HG03139 (cell line): Measurements from ENCODE around the gene SLC44A3.
"Not testable (repeated sequence)": the region's sequence is repeated elsewhere in the genome, so short reads cannot be mapped to it uniquely, and the experiment has no call there.

Experiments used
- ATAC-seq: cut with Tn5 transposase; IDR thresholded peaks from one replicate; pipeline ENCODE4 v1.9.1; 2021; ENCODE audit not compliant: unreplicated experiment

SLC44A3 gene

GRCh38 chr1:94832931-94833585, 12.9 kb downstream of the SLC44A3 start:
- ATAC-seq = no peak

- ATAC-seq = no peak
These were observed 16.7 kb downstream of the SLC44A3 start for GRCh38 chr1:94836891-94837290.

- ATAC-seq = not testable (repeated sequence)
These were observed 20.2 kb downstream of the SLC44A3 start for GRCh38 chr1:94840381-94840780.

- no peak for ATAC-seq
These were observed 20.7 kb downstream of the SLC44A3 start for GRCh38 chr1:94840808-94841207.

GRCh38 chr1:94843430-94843829, 23.3 kb downstream of the SLC44A3 start:
- no peak for ATAC-seq

- no peak for ATAC-seq
These were observed 23.7 kb downstream of the SLC44A3 start for GRCh38 chr1:94843846-94844245.

GRCh38 chr1:94846308-94846707, 26.2 kb downstream of the SLC44A3 start:
- no peak for ATAC-seq

GRCh38 chr1:94851571-94851970, 31.4 kb downstream of the SLC44A3 start:
- ATAC-seq = no peak

- no peak for ATAC-seq
These were observed 32.6 kb downstream of the SLC44A3 start for GRCh38 chr1:94852788-94853187.

GRCh38 chr1:94854458-94855306, 34.5 kb downstream of the SLC44A3 start:
- ATAC-seq = peak; percentile 97

- ATAC-seq = no peak
These were observed 35.1 kb downstream of the SLC44A3 start for GRCh38 chr1:94855307-94855700.

GRCh38 chr1:94856004-94856403, 35.8 kb downstream of the SLC44A3 start:
- no peak for ATAC-seq

- ATAC-seq = no peak
These were observed 36.7 kb downstream of the SLC44A3 start for GRCh38 chr1:94856868-94857267.

GRCh38 chr1:94858276-94858675, 38.1 kb downstream of the SLC44A3 start:
- ATAC-seq = no peak

- no peak for ATAC-seq
These were observed 39.0 kb downstream of the SLC44A3 start for GRCh38 chr1:94859174-94859573.

GRCh38 chr1:94862718-94863117, 42.6 kb downstream of the SLC44A3 start:
- ATAC-seq = no peak

GRCh38 chr1:94863297-94863911, 43.2 kb downstream of the SLC44A3 start:
- no peak for ATAC-seq

- no peak for ATAC-seq
These were observed 43.8 kb downstream of the SLC44A3 start for GRCh38 chr1:94863919-94864318.

- no peak for ATAC-seq
These were observed 44.7 kb downstream of the SLC44A3 start for GRCh38 chr1:94864821-94865220.

- ATAC-seq = no peak
These were observed 45.2 kb downstream of the SLC44A3 start for GRCh38 chr1:94865360-94865759.

GRCh38 chr1:94866164-94866807, 46.1 kb downstream of the SLC44A3 start:
- no peak for ATAC-seq
